DMS79 (cell line): ENCODE data around the gene CDH13.

Source experiments
- DNase-seq: peaks from one replicate; lab custom pipeline; 2025; lab: John Stamatoyannopoulos, UW

CDH13 gene

GRCh38 chr16:83723244-83723643 is 1096.5 kb downstream of the CDH13 start:
- DNase-seq = no peak

DNA sequence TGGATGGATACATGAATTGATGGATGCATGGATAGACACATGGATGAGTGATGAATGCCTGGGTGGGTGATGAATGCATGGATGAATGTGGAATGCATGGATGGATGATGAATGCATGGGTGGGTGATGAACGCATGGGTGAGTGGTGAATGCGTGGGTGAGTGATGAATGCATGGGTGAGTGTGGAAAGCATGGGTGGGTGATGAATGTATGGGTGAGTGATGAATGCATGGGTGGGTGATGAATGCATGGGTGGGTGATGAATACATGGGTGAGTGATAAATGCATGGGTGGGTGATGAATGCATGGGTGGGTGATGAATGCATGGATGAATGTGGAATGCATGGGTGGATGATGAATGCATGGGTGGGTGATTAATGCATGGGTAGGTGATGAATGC is 1097.1 kb downstream of the CDH13 start:
- no peak for DNase-seq

- DNase-seq = no peak
These were observed 1097.8 kb downstream of the CDH13 start for GRCh38 chr16:83724585-83724984.

GRCh38 chr16:83725313-83725712 is 1098.5 kb downstream of the CDH13 start:
- no peak for DNase-seq

DNA sequence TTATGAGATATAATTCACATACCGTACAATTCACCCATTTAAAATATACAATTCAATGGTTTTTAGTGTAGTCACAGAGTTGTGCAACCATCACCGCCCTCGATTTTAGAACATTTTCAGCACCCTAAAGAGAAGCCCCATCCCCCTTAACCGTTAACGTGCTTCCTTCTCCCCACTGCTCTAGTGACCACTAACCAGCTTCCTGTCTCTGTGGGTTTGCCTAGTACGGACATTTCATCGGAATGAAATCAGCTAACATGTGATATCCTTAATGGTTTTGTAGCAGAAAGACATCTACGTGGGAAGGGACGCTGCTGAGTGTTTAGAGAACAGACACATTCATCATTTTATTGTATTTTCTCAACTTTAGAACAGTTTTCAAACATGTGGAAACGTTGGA is 1100.2 kb downstream of the CDH13 start:
- DNase-seq = no peak

- no peak for DNase-seq
These were observed 1101.1 kb downstream of the CDH13 start for GRCh38 chr16:83727751-83728352.

- DNase-seq = no peak
These were observed 1101.7 kb downstream of the CDH13 start for GRCh38 chr16:83728492-83728891.

DNA sequence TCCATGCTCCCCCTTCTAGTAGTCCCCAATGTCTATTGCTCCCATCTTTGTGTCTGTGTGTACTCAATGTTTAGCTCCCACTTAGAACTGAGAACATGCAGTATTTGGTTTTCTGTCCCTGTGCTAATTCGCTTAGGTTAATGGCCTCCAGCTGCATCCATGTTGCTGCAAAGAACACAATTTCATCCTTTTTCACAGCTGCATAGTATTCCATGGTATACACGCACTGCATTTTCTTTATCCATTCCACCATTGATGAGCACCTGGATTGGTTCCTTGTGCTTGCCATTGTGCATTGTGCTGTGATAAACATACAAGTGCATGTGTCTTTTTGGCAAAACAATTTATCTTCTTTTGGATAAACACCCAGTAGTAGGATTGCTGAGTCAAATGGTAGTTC is 1104.0 kb downstream of the CDH13 start:
- DNase-seq = no peak

DNA sequence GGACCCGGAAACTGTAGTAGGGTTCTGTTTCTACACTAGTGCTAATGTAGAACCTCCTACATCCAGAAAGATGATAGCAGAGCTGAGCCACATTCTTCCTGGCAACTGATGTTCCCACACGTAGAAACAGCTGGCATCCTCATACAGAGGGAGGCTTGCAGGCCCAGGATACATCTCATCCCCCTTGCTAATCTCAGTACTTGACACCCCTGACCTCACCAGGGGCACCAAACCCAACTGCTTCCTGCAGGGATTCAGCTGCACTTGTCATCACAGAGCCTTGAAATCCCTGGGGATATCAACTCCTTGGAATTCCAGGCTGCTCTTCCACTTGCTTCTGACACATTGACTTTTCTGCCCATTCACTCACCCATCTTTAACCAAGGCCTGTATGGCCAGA is 1105.8 kb downstream of the CDH13 start:
- DNase-seq = no peak

GRCh38 chr16:83733301-83733700 is 1106.5 kb downstream of the CDH13 start:
- DNase-seq = peak; percentile 74

GRCh38 chr16:83734136-83734535 is 1107.4 kb downstream of the CDH13 start:
- no peak for DNase-seq

DNA sequence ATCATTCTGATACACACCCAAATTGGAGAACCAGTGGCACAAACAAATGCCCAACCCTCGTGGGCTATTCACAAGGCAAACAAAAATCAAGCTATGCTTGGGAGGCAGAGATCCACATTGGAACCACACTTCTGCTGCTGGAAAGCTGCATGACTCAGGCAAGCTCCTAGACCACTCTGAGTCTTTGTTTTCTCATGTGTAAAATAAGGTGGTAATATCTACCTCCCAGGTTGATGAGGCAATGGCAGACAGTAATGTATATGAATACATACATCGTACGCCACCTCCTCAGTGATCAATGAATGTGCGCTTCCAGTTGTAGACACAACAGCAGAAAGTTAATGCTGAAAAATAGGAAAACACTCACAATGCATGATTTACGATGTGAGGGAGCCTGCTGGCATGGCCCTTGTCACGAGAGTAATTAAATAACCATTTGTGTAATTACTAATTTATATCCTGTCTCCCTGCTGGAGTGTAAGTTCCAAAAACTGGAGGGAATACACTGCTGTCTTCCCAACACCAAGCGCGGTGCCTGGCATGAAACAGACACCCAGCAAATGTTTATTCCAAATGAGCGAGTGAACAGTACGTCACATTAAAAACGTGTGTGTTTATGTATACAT is 1111.1 kb downstream of the CDH13 start:
- DNase-seq = no peak

DNA sequence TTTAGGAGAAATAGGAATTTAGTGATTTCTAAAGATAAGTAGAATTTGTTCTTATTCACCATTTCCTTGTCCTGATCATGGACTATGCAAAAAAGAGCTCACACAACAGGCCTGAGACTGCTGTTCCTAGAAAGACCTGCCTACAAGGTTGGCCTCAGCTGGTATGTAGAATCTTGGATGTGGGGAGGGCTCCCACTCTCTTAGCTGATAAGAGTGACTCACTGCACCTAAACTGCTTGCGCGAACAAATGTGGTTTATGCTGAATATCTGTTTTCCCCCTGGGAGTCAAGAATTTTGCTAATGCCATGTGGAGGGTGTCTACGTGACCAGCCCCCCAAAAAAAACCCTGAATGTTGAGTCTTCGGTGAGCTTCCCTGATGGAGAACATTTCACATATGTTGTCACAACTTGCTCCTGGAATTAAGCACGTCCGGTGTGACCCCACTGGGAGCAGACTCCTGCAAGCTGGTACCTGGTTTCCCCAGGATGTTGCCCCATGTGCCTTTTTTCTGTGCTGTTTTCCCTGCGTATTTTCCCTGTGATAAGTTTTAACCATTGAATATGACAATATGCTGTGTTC is 1112.2 kb downstream of the CDH13 start:
- DNase-seq = no peak

DNA sequence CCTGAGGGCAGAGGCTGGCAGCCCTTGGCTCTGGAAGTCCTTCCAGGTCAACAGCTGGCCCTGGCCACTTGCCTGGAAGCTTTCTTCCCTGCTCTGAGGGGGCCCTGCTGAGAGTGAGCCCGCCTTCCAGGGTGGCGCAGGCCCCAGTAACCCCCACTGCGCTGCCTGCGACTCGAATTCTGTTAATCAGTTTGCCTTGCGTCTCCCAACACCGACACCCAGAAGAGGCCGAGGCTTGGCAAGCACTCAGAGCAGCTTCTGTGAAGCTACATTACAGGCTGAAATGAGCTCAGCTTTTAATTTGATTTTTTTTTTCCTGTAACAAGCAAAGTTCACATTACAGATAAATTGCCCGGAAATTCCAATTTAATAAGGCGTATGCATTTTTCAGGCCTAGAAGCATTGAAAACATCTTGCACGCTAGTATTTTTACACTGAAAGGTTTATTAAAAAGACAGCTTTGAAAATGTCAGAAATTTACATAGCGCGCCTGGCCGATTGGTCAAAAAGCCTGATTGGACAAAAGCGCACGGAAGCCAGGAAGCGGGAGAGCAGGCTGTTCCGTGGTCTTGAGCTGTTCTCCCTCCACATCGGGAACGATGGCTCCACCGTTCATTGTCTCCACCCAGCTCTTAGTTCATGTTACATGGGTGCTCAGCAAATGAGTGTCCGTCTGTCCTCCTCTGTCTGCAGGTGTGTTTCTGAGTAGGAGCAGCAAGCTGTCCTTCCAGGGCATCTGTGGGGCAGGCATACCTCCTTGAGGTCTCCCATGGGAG is 1115.5 kb downstream of the CDH13 start:
- no peak for DNase-seq

- no peak for DNase-seq
These were observed 1116.5 kb downstream of the CDH13 start for GRCh38 chr16:83743241-83743640.

DNA sequence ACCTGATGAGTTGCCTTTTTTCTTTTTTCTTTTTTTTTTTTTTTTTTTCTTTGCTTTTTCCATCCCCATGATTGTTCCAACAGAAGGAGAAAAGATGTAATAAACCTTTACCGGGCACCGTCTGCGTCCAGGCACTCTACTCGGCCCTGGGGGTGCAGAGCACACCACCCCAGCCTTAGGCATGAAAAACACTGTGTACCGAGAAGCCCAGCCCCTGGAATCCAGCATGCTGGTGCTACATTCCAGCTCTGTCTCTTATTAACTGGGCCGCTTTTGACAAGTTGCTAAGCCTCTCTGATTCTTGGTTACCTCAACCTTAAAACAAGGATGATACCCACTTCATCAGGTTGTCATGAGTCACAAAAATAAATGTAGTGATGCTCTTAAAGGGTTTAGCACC is 1117.0 kb downstream of the CDH13 start:
- DNase-seq = no peak

- no peak for DNase-seq
These were observed 1117.7 kb downstream of the CDH13 start for GRCh38 chr16:83744441-83744981.

DNA sequence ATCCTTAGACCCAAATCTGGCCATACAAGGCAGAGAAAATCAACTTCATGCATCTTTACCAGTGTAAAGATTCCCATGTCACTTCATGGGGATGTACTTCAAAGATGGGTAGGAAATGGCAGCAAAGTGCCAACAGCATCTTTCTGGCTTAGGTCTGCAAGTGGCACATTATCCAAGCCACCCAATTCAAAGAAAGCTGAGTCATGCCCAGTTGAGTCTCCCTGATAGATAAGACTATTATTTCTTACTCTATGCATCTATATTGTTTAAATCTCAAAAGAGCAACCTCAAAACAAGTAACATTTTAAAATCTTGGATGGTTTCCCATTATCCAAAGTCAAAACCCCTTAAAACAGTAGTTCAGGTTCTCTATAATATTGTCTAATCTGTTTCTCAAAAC is 1119.8 kb downstream of the CDH13 start:
- no peak for DNase-seq

GRCh38 chr16:83747936-83748335 is 1121.2 kb downstream of the CDH13 start:
- DNase-seq = no peak

DNA sequence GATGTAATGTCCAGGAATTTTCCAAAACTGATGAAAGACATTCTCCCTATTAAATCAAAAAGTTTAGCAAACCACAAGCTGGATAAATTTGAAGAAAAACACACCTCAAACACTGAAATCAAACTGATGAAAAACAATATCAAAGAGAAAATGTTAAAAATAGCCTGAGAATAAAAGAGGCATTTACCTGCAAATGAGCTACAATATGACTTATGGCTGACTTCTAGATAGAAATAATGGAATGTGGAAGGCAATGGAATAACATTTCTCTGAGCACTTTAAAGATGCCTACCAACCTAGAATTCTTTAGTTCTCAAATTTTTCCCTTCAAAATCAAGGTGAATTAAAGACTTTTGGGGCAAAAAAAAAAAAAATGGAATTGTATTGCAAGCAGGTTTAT is 1128.6 kb downstream of the CDH13 start:
- no peak for DNase-seq

- DNase-seq = no peak
These were observed 1135.6 kb downstream of the CDH13 start for GRCh38 chr16:83762141-83762991.

DNA sequence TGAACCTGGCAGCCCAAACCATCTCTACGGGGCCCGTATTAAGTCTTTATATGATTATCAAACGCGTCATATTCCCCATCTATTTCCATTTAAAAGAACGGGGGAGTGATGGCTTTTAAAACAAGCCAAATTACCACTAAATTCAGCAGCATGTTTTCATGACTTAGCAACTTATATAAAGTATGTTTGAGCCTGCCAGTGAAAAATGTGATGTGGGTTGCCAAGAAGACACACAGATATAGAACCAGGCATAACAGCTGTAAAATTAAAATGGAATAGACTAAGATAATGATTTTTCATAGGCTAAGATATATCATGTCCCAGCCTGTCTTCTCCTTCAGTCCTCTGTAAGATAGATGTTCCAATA is 1136.2 kb downstream of the CDH13 start:
- no peak for DNase-seq
